GM12801 (cell line): ENCODE data around the gene GDF11.

Experiments
- CTCF ChIP-seq: IDR thresholded peaks from one replicate; pipeline ENCODE4 v1.5.1; 2011; ENCODE audit warnings: control low read depth; ENCODE audit not compliant: insufficient read length; ENCODE audit errors: extremely low read depth

The GDF11 gene

GRCh38 chr12:55708695-55709233 lies 34.2 kb upstream of the GDF11 start:
- no peak for TF ChIP-seq CTCF

- no peak for TF ChIP-seq CTCF
Observed at GRCh38 chr12:55711786-55712553, 31.0 kb upstream of the GDF11 start.

GRCh38 chr12:55712700-55713415 lies 30.1 kb upstream of the GDF11 start:
- no peak for TF ChIP-seq CTCF

GRCh38 chr12:55713721-55714120 lies 29.2 kb upstream of the GDF11 start:
- no peak for TF ChIP-seq CTCF

GRCh38 chr12:55715169-55715764 lies 27.7 kb upstream of the GDF11 start:
- TF ChIP-seq CTCF = no peak

- no peak for TF ChIP-seq CTCF
Observed at GRCh38 chr12:55715833-55716581, 26.9 kb upstream of the GDF11 start, which contains the start of gene BLOC1S1. Gene BLOC1S1, plus strand, starts transcription at chr12:55716046. Its CDS starts 6 bp downstream, at chr12:55716052.
